Neural progenitor cell (in vitro differentiated cells): ENCODE data around the gene PSPH. TPM values are rescaled to one million over a fixed set of nuclear protein-coding genes. Genes with fewer than 3 reads are reported as not detected.

Source experiments
- DNase-seq: peaks from one replicate; pipeline ENCODE4 v3.0.0-alpha.2; 2016; ENCODE audit warnings: low spot score
- H2AFZ ChIP-seq: fragments of 200-600 bp; sonication (generic); replicated peaks from 2 replicates; pipeline ENCODE4 v1.6.1; 2016; ENCODE audit warnings: antibody characterized with exemption
- H3F3A ChIP-seq: fragments of 200-600 bp; sonication (generic); 2 replicates; pipeline ENCODE4 v1.6.1; 2016; ENCODE audit warnings: antibody characterized with exemption, low read depth
- H3K27ac ChIP-seq: fragments of 200-600 bp; sonication (generic); 2 replicates; pipeline ENCODE4 v1.5.1; 2016; ENCODE audit warnings: mild to moderate bottlenecking
- H3K27me3 ChIP-seq: fragments of 200-600 bp; sonication (generic); 2 replicates; pipeline ENCODE4 v1.6.1; 2016; ENCODE audit warnings: mild to moderate bottlenecking, moderate library complexity
- H3K36me3 ChIP-seq: fragments of 200-600 bp; sonication (generic); 2 replicates; pipeline ENCODE4 v1.5.1; 2016
- H3K4me1 ChIP-seq: fragments of 200-600 bp; sonication (generic); 2 replicates; pipeline ENCODE4 v1.6.1; 2016; ENCODE audit warnings: mixed run types
- H3K4me2 ChIP-seq: fragments of 200-600 bp; sonication (generic); 2 replicates; pipeline ENCODE4 v1.6.1; 2016
- H3K4me3 ChIP-seq: fragments of 200-600 bp; sonication (generic); 2 replicates; pipeline ENCODE4 v1.5.1; 2016
- H3K79me2 ChIP-seq: fragments of 200-600 bp; sonication (generic); 2 replicates; pipeline ENCODE4 v1.6.1; 2016; ENCODE audit warnings: low read depth
- H3K9ac ChIP-seq: fragments of 200-600 bp; sonication (generic); 2 replicates; pipeline ENCODE4 v1.6.1; 2016
- H3K9me3 ChIP-seq: fragments of 200-600 bp; sonication (generic); 2 replicates; pipeline ENCODE4 v1.5.1; 2016; ENCODE audit warnings: low read depth
- H4K20me1 ChIP-seq: fragments of 200-600 bp; sonication (generic); 2 replicates; pipeline ENCODE4 v1.6.1; 2016; ENCODE audit warnings: low read depth
- H3K27ac Mint-ChIP-seq: 3 replicates; pipeline ENCODE4 v1.8.0; 2021; ENCODE audit warnings: mixed read lengths
- H3K27me3 Mint-ChIP-seq: 2 replicates; pipeline ENCODE4 v1.8.0; 2022; ENCODE audit warnings: low read depth, mild to moderate bottlenecking, inconsistent platforms, moderate library complexity, mixed read lengths; ENCODE audit not compliant: insufficient read depth
- H3K36me3 Mint-ChIP-seq: 3 replicates; pipeline ENCODE4 v1.8.0; 2021; ENCODE audit warnings: mixed read lengths
- H3K4me1 Mint-ChIP-seq: 3 replicates; pipeline ENCODE4 v1.8.0; 2021; ENCODE audit warnings: mixed read lengths
- H3K4me3 Mint-ChIP-seq: 3 replicates; pipeline ENCODE4 v1.8.0; 2021; ENCODE audit warnings: mild to moderate bottlenecking, moderate library complexity, mixed read lengths
- H3K9me3 Mint-ChIP-seq: 3 replicates; pipeline ENCODE4 v1.8.0; 2020; ENCODE audit warnings: mixed read lengths
- CTCF ChIP-seq: fragments of 200-600 bp; sonication (generic); IDR thresholded peaks from 2 replicates; pipeline ENCODE4 v1.5.1; 2017; ENCODE audit warnings: antibody characterized with exemption, mild to moderate bottlenecking
- EZH2 ChIP-seq: fragments of 200-600 bp; sonication (generic); IDR thresholded peaks from 2 replicates; pipeline ENCODE4 v1.6.1; 2017; ENCODE audit warnings: antibody characterized with exemption, mild to moderate bottlenecking, moderate library complexity
- EZH2phosphoT487 ChIP-seq: fragments of 200-600 bp; sonication (generic); IDR thresholded peaks from 2 replicates; pipeline ENCODE4 v1.6.1; 2017; ENCODE audit warnings: antibody characterized with exemption
- total RNA-seq: library from RNA; depleted of rRNA; stranded (reverse); fragments of >200 nt; gene quantifications from 2 replicates; pipeline ENCODE4 v1.2.3, GENCODE V29; 2015; ENCODE audit warnings: low replicate concordance

The PSPH gene
- total RNA-seq, 1 donor from 2014 or later, result 54.9 TPM

DNA sequence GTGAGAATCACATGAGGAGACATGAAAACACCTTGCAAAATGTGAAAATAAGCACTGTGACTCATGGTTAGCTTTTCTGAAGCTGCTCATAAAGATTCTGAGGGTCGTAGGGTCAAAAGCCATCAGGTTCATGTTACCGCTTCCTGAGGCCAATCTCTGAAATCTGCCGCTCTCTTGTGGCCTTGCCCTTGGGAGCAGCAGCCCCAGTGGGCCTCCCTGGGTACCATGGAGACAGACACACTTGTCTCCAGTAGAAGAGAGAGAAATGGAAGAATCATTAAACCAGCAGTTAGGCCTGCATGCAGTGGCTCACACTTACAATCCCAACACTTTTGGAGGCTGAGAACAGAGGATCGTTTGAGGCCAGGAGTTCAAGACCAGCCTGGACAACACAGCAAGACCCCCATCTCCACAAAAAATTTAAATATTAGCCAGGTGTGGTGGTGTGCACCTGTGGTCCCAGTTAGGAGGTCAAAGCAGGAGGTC, 44.0 kb downstream of the PSPH start:
- Histone ChIP-seq H3K4me3 (no peak overlapping the region), H3K27ac (no peak overlapping the region)

DNA sequence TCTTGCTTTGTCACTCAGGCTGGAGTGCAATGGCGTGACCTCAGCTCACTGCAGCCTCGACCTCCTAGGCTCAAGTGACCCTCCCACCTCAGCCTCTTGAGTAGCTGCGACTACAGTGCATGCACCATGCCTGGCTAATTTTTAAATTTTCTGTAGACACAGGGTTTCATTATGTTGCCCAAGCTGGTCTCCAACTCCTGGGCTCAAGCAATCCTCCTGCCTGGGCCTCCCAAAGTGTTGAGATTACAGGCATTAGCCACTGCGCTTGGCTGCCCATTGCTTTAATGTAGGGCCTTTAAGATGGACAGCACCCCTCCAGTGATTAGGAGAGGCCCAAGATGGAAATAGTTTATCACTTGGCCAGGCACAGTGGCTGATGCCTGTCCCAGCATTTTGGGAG, 47.5 kb downstream of the PSPH start:
- Mint-ChIP-seq H3K9me3 (no peaks in the 10 kb centered on the region), H3K4me3 (no peak overlapping the region), H3K27me3 (no peaks in the 10 kb centered on the region), H3K27ac (no peak overlapping the region), H3K36me3 (peaks cover 5% of the 10 kb centered on the region), H3K4me1 (peaks cover 14% of the 10 kb centered on the region)
- Histone ChIP-seq H3K4me2 (no peak overlapping the region), H3K27ac (no peak overlapping the region), H4K20me1 (no peaks in the 10 kb centered on the region), H3K4me1 (no peaks in the 10 kb centered on the region), H3K27me3 (no peaks in the 10 kb centered on the region), H3K9me3 (no peaks in the 10 kb centered on the region), H3K4me3 (no peak overlapping the region), H3F3A (no peaks in the 10 kb centered on the region), H3K36me3 (no peaks in the 10 kb centered on the region), H2AFZ (no peak overlapping the region), H3K79me2 (no peaks in the 10 kb centered on the region), H3K9ac (no peak overlapping the region)
- no peak for DNase-seq
- TF ChIP-seq EZH2phosphoT487, result no peak
- no peak for TF ChIP-seq EZH2
- no peak for TF ChIP-seq CTCF

More for the DNA sequence above, 44.0 kb downstream of the PSPH start:
- no peak for DNase-seq
- TF ChIP-seq EZH2 (no peak), EZH2phosphoT487 (no peak), CTCF (no peak)
- H3K9ac ChIP-seq, result no peak overlapping the region
- Mint-ChIP-seq H3K9me3 (no peaks in the 10 kb centered on the region), H3K27ac (peak overlapping the region; percentile 30), H3K36me3 (peaks cover 7% of the 10 kb centered on the region), H3K4me3 (no peak overlapping the region), H3K27me3 (no peaks in the 10 kb centered on the region), H3K4me1 (peaks cover 14% of the 10 kb centered on the region)
- H3K4me2 ChIP-seq, result no peak overlapping the region
- no peaks in the 10 kb centered on the region for H3K9me3 ChIP-seq
- H3K36me3 ChIP-seq, result no peaks in the 10 kb centered on the region
- no peaks in the 10 kb centered on the region for H3K79me2 ChIP-seq
- no peaks in the 10 kb centered on the region for H3F3A ChIP-seq
- H4K20me1 ChIP-seq, result no peaks in the 10 kb centered on the region
- no peaks in the 10 kb centered on the region for H3K27me3 ChIP-seq
- no peaks in the 10 kb centered on the region for H3K4me1 ChIP-seq
- H2AFZ ChIP-seq, result no peak overlapping the region

DNA sequence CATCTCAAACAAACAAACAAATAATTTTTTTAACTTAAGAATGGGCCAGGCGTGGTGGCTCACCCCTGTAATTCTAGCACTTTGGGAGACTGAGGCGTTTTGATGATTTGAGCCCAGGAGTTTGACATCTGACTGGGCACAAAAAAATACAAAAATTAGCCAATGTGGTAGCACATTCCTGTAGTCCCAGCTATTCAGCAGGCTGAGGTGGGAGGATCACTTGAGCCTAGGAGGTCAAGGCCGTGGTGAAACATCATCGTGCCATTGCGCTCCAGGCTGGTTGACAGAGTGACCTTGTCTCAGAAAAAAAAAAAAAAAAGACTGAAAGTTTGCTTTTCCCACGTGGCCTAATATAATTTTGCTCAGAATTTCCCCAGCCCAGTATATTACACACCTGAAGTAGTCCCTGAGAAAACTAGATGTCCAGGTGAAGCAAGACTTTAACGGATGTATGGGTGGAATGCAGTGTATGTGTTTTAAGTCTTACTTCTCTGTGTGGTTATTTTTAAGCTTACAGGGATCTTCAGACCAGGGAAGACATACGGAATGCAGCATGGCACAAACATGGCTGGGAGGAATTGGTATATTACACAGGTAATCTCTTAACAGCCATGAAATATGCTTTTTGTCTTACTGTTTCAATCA, 54.3 kb downstream of the PSPH start:
- Histone ChIP-seq H3K27me3 (no peaks in the 10 kb centered on the region), H2AFZ (no peak overlapping the region), H3K9ac (no peak overlapping the region), H3K4me3 (no peak overlapping the region), H3K27ac (no peak overlapping the region), H3K4me1 (no peaks in the 10 kb centered on the region), H3K4me2 (no peak overlapping the region), H4K20me1 (no peaks in the 10 kb centered on the region), H3F3A (no peaks in the 10 kb centered on the region), H3K9me3 (no peaks in the 10 kb centered on the region), H3K79me2 (no peaks in the 10 kb centered on the region), H3K36me3 (no peaks in the 10 kb centered on the region)
- Mint-ChIP-seq H3K36me3 (peaks cover 21% of the 10 kb centered on the region), H3K4me3 (no peak overlapping the region), H3K4me1 (no peaks in the 10 kb centered on the region), H3K27me3 (peaks cover 2% of the 10 kb centered on the region), H3K9me3 (no peaks in the 10 kb centered on the region), H3K27ac (no peak overlapping the region)
- TF ChIP-seq EZH2phosphoT487 (no peak), EZH2 (no peak), CTCF (no peak)
- no peak for DNase-seq
